MCF 10A (cell line): ENCODE data around the gene EGLN2. TPM values are rescaled to one million over a fixed set of nuclear protein-coding genes. Genes with fewer than 3 reads are reported as not detected.
"Not testable (repeated sequence)": the region's sequence is repeated elsewhere in the genome, so short reads cannot be mapped to it uniquely, and the experiment has no call there.

ENCODE experiments used
- BruUV-seq: library from RNA; stranded (reverse); fragments of 400-500 nt; replicated peaks from 2 replicates; lab custom pipeline; 2021; lab: Mats Ljungman, UMichigan
- CTCF ChIA-PET: fragments of 300-600 bp; sonication (Branson Sonifier 250); formaldehyde crosslinking; extraction: SDS; loops from one replicate; lab custom pipeline; 2021; ENCODE audit warnings: antibody characterized with exemption, inconsistent platforms; lab: Yijun Ruan, JAX
- POLR2A ChIA-PET: fragments of 300-600, 350-650 bp; sonication (Branson Sonifier 250); formaldehyde crosslinking; extraction: SDS; loops from one replicate; lab custom pipeline; 2020; ENCODE audit warnings: antibody characterized with exemption, inconsistent platforms; lab: Yijun Ruan, JAX
- DNase-seq: peaks from one replicate; pipeline ENCODE4 v3.0.0-alpha.2; 2018; ENCODE audit not compliant: unreplicated experiment
- H3K27ac Mint-ChIP-seq: one replicate; pipeline ENCODE4 v1.8.0; 2022; ENCODE audit warnings: mild to moderate bottlenecking, low read depth, mixed read lengths; ENCODE audit not compliant: unreplicated experiment
- H3K27me3 Mint-ChIP-seq: one replicate; pipeline ENCODE4 v1.8.0; 2022; ENCODE audit warnings: mixed read lengths; ENCODE audit not compliant: insufficient read depth, unreplicated experiment
- H3K36me3 Mint-ChIP-seq: one replicate; pipeline ENCODE4 v1.8.0; 2022; ENCODE audit warnings: mild to moderate bottlenecking, moderate library complexity, mixed read lengths; ENCODE audit not compliant: insufficient read depth, unreplicated experiment
- H3K4me1 Mint-ChIP-seq: one replicate; pipeline ENCODE4 v1.8.0; 2022; ENCODE audit warnings: mixed read lengths; ENCODE audit not compliant: insufficient read depth, unreplicated experiment
- H3K4me3 Mint-ChIP-seq: one replicate; pipeline ENCODE4 v1.8.0; 2022; ENCODE audit warnings: mild to moderate bottlenecking, moderate library complexity, mixed read lengths; ENCODE audit not compliant: unreplicated experiment
- H3K9me3 Mint-ChIP-seq: one replicate; pipeline ENCODE4 v1.8.0; 2022; ENCODE audit warnings: mixed read lengths; ENCODE audit not compliant: unreplicated experiment
- intact Hi-C: fragments of 100-400 bp; cut with micrococcal nuclease; formaldehyde crosslinking; loops from 2 replicates; pipeline ENCODE4 v1.14.1; 2022
- total RNA-seq: library from RNA; stranded (reverse); gene quantifications from 2 replicates; pipeline ENCODE4 v1.2.3, GENCODE V29; 2022
- TF ChIP-seq, protein P1 (sequence below): fragments of 200-600 bp; IDR thresholded peaks from one replicate; pipeline ENCODE4 v1.8.0; 2022; ENCODE audit warnings: antibody characterized with exemption, mild to moderate bottlenecking; ENCODE audit not compliant: unreplicated experiment

EGLN2 gene
- total RNA-seq, 1 experiment from 2014 or later, result 55.6 TPM

DNA sequence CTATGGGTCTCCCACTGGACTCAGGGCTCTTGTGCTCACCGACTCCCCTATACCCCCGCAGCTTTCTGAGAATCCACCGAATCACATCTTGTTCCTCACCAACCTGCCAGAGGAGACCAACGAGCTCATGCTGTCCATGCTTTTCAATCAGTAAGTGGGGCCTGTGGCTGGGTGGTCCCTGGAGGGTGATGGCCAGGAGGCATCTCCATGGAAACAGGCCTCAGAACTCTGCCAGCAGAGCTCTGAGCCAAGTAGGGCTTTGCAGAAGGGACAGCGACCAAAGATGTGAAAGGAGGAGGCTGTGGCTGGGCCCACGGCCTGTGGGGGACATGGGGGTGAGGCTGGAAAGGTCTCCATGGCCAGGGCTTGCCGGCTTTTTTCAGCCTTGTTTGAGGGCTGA is 35.5 kb upstream of the EGLN2 start:
- Mint-ChIP-seq H3K36me3 (peaks cover 94% of the 10 kb centered on the region), H3K9me3 (no peaks in the 10 kb centered on the region), H3K4me1 (no peaks in the 10 kb centered on the region), H3K4me3 (no peak overlapping the region), H3K27ac (no peak overlapping the region), H3K27me3 (no peaks in the 10 kb centered on the region)
- intact Hi-C loops, result no loop called here
- no TSS peak for BruUV-seq
- CTCF ChIA-PET, result no interaction called here
- no peak for DNase-seq
- POLR2A ChIA-PET, result interaction anchor here (1.0 kb wide), 1 partner anchor 12 kb away, joined by 3 read pairs; no protein-coding TSS in a partner anchor
- TF ChIP-seq, protein P1, sequence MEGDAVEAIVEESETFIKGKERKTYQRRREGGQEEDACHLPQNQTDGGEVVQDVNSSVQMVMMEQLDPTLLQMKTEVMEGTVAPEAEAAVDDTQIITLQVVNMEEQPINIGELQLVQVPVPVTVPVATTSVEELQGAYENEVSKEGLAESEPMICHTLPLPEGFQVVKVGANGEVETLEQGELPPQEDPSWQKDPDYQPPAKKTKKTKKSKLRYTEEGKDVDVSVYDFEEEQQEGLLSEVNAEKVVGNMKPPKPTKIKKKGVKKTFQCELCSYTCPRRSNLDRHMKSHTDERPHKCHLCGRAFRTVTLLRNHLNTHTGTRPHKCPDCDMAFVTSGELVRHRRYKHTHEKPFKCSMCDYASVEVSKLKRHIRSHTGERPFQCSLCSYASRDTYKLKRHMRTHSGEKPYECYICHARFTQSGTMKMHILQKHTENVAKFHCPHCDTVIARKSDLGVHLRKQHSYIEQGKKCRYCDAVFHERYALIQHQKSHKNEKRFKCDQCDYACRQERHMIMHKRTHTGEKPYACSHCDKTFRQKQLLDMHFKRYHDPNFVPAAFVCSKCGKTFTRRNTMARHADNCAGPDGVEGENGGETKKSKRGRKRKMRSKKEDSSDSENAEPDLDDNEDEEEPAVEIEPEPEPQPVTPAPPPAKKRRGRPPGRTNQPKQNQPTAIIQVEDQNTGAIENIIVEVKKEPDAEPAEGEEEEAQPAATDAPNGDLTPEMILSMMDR, result no peak

DNA sequence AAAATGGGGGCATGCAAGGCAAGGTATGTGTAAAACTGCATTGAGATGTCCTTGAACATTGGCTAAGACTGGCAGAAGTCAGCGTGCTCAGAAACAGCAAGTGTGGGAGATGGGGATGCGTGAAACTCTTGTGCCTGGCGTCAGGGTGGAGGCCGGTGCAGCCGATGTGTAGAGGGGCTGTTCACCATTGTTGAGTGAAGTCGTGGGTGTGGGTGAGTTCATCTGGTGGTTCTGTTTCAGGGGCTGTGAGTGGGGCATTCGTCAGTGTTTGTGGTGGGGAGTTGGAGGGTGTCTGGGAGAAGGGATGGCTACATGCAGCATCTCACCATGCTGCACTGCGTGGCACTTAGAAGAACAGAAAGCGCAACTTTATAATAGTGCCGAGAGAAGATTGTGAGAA is 35.0 kb upstream of the EGLN2 start:
- CTCF ChIA-PET, result no interaction called here
- H3K27ac Mint-ChIP-seq, result no peak overlapping the region
- no peaks in the 10 kb centered on the region for H3K4me1 Mint-ChIP-seq
- intact Hi-C loops, result no loop called here
- H3K36me3 Mint-ChIP-seq, result peaks cover 90% of the 10 kb centered on the region
- POLR2A ChIA-PET, result interaction anchor here (1.0 kb wide), 1 partner anchor 12 kb away, joined by 3 read pairs; no protein-coding TSS in a partner anchor
- no peaks in the 10 kb centered on the region for H3K9me3 Mint-ChIP-seq
- TF ChIP-seq, protein P1, result no peak
- H3K27me3 Mint-ChIP-seq, result no peaks in the 10 kb centered on the region
- no TSS peak for BruUV-seq
- no peak for DNase-seq
- no peak overlapping the region for H3K4me3 Mint-ChIP-seq

DNA sequence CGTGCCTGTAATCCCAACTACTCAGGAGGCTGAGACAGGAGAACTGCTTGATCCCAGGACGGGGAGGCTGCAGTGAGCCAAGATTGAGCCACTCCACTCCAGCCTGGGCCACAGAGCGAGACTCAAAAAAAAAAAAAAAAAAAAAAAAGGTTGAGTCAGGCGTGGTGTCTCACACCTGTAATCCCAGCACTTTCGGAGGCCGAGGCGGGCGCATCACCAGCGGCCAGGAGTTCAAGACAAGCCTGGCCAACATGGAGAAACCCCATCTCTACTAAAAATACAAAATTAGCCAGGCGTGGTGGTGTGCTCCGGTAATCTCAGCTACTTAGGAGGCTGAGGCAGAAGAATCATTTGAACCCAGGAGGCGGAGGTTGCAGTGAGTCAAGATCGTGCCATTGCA is 32.6 kb upstream of the EGLN2 start:
- not testable (repeated sequence) for H3K27ac Mint-ChIP-seq, DNase-seq
- CTCF ChIA-PET, result interaction anchor here (0.6 kb wide), 2 partner anchors 52 to 357 kb away, joined by 3 to 4 read pairs; no protein-coding TSS in a partner anchor

DNA sequence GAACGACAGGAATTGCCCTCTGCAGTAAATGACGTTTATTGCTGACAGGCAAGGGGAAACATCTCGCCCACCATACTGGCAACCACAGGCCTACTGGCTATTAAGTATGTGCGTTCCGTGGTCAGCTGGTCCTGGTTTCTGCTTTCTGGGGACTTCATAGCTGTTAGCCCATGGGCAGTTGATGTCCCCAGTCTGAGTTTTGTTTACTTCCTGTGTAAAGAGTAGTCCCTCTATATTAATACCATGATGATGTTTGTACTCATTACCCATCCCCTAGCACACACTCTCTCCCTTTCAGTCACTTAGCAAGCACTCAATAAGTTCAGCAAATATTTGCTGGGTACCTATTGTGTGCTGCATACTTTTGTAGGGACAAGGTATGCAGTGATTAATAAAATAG is 30.1 kb upstream of the EGLN2 start:
- no TSS peak for BruUV-seq
- TF ChIP-seq, protein P1, result no peak
- H3K36me3 Mint-ChIP-seq, result peaks cover 48% of the 10 kb centered on the region
- ChIA-PET POLR2A (no interaction called here), CTCF (no interaction called here)
- no peak for DNase-seq
- intact Hi-C loops, result no loop called here
- H3K9me3 Mint-ChIP-seq, result no peaks in the 10 kb centered on the region
- H3K27me3 Mint-ChIP-seq, result no peaks in the 10 kb centered on the region
- no peak overlapping the region for H3K4me3 Mint-ChIP-seq
- no peaks in the 10 kb centered on the region for H3K4me1 Mint-ChIP-seq
- no peak overlapping the region for H3K27ac Mint-ChIP-seq

More for the DNA sequence above, 32.6 kb upstream of the EGLN2 start:
- H3K27me3 Mint-ChIP-seq, H3K9me3 Mint-ChIP-seq, H3K4me3 Mint-ChIP-seq, H3K4me1 Mint-ChIP-seq, BruUV-seq, intact Hi-C loops: not testable (repeated sequence)
- POLR2A ChIA-PET, result interaction anchor here (0.7 to 1.3 kb wide), 3 partner anchors 12 to 32 kb away, joined by 3 to 5 read pairs (median 4); partner anchors contain the start of genes ACTMAP and RAB4B
- H3K36me3 Mint-ChIP-seq, result peaks cover 73% of the 10 kb centered on the region

DNA sequence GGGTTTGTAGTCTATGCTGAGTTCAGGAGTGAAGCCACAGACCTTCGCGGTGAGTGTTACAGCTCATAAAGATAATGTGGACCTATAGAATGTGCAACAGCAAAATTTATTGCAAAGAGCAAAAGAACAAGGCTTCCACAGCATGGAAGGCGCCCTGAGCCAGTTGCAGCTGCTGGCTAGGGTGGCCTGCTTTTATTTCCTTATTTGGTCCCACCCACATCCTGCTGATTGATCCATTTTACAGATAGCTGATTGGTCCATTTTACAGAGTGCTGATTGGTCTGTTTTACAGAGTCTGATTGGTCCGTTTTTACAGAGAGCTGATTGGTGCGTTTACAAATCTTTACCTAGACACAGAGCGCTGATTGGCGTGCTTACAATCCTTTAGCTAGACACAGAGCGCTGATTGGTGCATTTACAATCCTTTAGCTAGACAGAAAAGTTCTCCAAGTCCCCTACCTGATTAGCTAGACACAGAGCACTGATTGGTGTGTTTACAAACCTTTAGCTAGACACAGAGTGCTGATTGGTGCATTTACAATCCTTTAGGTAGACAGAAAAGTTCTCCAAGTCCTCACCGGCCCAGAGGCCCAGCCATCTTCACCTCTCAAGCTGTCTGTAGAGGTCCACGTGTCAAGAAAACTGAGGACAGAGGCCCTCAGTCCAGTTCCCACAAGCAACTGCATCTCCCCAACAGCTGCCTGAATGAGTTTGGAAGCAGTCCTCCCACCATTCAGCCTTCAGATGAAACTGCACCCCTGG is 27.7 kb upstream of the EGLN2 start:
- ChIA-PET POLR2A (interaction anchor here (1.0 to 2.6 kb wide), 2 partner anchors 21 to 28 kb away, joined by 5 to 7 read pairs; partner anchors contain the start of genes ACTMAP and EGLN2), CTCF (interaction anchor here (0.6 to 1.6 kb wide), 2 partner anchors 136 to 1760 kb away, joined by 3 to 6 read pairs; no protein-coding TSS in a partner anchor)
- H3K27ac Mint-ChIP-seq, intact Hi-C loops, H3K27me3 Mint-ChIP-seq, DNase-seq, H3K4me1 Mint-ChIP-seq, BruUV-seq, H3K4me3 Mint-ChIP-seq, H3K9me3 Mint-ChIP-seq: not testable (repeated sequence)
- H3K36me3 Mint-ChIP-seq, result peaks cover 24% of the 10 kb centered on the region
